Measurements from ENCODE around the gene SOX4.

- TF ChIP-seq POLR2A (IDR thresholded peaks at IDR 0.05; ENCODE audit: low read length) (no peak), GATA1 (IDR thresholded peaks at IDR 0.05; ENCODE audit: low read depth, low read length) (no peak)
Measured at GRCh38 chr6:21556511-21556910, 37.0 kb upstream of the SOX4 start.
